Endometrial microvascular endothelial cells (primary cell): Measurements from ENCODE around the gene HOXC5. TPM values are rescaled to one million over a fixed set of nuclear protein-coding genes. Genes with fewer than 3 reads are reported as not detected.

Experiments
- in situ Hi-C: cut with HindIII; loops from 2 replicates; pipeline ENCODE4 v1.10.0; 2017; ENCODE audit warnings: low sequenced_read_pairs, low pct_unique_long_range_greater_than_20kb; ENCODE audit errors: inconsistent ontology term
- total RNA-seq: library from RNA; depleted of rRNA; stranded (reverse); fragments of >200 nt; gene quantifications from one replicate; pipeline ENCODE4 v1.2.3, GENCODE V29; 2015; ENCODE audit errors: inconsistent ontology term

The HOXC5 gene
- total RNA-seq, 1 donor from 2014 or later = not detected

DNA sequence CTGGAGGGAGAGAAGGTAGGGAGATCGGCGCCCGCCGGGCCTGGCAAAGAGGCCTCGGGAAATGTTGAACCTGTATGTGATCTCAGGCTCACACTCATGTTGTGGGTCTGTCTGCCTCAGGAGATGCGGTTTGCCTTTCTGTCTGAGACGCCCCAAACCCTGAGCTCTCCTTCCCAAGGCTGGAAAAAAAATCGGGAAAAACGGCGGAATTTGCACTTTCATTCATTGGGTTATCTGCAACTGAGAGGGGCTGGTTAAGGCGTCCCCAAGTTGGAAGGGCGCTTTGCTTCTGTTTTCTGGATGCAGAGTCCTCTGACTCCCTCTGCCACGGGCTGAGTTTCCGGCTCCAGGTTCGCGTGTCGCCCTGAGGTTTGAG is 37.9 kb upstream of the HOXC5 start:
- in situ Hi-C loops = no loop called here

DNA sequence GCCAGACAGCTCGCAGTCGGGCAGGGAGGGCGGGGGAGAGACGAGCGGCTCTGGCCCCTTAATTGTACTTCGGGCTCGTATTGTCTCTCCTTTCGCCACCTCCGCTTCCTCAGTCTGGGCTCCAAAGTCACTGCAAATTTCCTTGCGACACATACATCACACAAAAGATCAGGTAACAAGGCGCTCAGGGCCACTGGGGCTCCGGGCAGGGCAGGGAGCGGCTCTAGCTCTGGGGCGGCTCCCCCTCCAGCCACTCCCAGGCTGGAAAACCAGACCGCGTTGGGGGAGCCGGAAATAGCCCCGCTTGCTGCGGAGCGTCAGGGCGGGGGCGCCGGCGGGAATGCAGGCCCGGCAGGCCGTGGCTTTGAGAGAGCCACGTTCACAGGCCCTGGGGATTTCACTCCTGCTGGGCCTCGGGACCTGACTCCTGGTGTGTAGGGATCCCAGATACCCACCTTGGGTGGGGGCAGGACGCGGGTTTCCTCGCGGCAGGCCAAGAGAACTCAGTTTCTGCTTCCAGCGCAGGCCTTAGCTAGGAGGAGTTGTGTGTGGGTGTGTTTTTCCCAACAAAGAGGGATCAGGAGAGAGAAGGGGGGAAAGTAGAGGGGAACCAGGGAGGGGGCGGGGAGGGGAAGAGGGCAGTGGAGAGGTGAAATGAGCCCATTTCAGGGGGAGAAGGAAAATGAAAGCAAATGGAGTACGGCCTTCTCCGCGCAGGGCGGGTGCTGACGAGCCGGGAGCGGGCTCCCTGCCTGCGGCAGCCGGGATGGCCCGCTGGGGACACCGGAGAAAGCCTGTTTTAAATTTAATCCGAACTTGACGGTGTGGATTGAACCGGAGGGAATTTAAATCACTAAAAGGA is 37.2 kb upstream of the HOXC5 start:
- in situ Hi-C loops = no loop called here

DNA sequence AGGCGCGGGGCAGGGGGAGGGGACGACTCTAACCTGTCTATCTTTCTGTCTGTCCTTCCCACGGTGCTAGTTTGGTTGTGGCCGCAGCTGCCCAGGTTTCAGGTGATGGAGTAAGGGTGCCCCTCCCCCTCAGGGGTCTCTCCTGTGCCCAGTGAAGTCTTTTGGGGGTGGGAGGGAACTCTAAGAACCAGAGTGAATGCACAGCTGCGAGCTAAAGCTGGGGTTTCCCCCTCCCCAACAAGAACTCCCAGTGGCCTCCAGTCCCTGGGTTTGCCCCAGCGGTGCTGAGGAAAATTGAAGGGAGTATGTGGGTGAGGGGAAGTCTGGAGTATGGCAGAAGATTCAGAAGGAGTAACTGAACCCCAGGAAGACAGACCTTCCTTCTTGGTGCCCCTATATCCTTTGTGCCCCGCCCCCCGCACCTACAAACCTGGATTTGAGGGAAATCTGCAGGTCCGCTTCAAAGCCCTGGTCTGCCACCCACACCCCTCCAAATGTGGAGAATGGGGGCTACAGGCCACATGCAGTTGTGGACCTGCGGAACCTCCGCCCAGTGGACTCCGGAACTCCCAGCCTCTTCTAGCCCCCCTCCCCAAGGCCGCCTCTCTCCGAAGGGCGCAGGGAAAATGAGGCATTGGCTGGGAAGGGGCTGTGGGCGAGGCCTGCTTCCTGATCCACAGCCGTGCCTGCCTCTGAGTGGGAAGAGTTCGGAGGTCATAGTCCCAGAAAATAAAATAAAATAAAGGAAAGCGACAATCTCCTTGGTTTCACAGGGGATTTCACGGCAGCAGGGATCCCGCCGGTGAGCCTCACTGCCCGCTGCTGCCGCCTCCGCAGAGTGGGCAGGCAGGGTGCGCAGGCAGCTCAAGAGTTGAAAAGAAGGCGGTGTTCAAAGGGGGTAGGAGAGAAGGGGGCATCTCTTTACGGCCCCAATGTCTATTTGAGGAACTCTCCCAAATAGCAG is 36.3 kb upstream of the HOXC5 start:
- in situ Hi-C loops = no loop called here

DNA sequence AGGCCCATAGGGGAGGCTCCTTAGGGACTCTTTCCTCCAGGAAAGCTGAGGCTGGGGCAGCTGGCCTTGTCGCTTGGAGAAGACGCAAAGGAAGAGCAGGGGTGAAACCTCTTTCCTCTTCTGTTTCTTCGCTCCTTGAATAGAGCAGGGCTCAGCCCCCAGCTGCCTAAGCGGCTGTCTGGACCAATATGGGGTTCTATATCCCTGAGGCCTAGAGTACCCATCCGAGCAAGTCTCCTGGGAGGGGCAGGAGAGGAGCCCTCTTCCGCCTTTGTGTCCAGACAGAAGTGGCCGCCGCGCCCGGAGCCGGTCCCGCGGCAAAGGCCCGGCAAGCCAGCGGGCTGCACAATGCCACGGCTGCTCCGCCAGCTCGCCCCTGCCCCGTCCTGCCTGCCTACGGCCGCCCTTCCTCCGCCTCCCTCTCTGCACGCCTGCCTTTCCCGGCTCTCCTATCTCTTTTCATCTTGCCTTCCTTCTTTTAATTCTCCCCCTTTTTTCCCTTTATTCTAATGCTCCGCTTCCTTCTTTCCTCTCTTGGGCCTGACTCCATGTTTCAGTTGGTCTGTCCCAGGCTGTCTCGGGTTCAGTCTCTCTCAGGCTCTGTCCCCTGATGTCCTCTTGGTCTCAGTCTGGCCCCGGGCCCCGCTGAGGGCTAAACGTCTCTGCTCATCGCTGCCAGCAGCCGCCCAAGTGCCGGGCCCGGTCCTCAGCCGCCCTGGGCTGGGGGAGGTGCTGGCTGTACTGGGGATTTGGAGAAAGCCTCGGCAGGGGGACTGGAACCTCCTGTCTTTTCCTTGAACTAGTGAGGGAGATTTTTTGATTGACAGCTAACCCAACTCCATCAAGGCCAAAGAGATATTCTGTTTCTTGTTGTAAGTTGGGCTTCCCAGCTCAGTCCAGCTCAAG is 35.4 kb upstream of the HOXC5 start:
- in situ Hi-C loops = no loop called here

DNA sequence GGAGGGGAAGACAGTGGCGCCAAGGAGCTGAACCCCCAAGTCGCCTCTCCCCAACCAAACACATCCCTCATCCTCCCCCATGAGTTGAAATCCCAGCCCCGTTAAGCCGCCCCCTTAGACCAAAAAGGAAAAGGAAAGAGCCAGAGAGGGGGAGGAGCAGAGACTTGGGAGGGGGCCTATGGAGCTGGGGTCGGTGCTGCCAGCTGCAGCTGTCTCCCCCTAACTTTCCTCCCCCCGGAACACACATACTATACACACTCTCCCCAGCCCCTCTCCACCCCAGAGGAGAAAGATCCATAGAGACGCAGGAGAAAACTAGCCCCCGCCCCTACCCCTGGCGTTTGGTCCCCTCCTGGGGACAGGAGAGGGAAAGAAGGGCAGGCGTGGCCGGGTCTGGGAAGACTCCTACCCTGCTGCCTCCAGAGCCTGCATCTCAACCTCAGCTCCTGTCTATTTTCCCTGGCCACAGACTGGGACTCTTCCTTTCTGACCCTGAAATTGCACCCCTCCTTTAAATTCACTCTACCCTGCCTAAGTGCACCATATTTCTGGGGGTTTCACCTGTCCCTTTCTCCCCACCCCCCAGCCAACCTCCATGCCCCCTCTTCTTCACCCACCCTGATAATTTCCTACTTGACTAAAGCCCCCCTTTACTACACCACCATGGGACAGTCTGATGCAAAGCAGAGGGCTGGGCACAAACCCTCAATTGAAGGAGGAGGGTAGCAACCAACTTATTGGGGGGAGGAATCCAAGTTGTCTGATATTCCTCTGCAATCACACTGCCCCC is 34.5 kb upstream of the HOXC5 start:
- in situ Hi-C loops = no loop called here

DNA sequence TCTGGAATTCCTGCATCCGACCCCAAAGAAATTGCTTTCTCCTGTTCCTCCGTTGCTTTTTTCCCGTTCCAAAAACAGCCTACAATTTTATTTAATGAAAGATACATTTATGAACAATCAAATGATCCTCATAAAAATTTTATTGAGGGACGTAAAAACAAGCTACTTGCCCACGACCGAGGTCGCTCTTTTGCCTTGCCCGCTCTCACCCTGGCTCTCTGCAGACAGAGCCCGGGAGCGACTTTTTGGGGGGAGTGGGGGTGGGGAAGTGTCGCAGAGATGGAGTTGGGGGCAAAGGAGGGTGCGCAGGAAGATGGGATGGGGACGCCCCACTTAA is 34.0 kb upstream of the HOXC5 start:
- in situ Hi-C loops = no loop called here

DNA sequence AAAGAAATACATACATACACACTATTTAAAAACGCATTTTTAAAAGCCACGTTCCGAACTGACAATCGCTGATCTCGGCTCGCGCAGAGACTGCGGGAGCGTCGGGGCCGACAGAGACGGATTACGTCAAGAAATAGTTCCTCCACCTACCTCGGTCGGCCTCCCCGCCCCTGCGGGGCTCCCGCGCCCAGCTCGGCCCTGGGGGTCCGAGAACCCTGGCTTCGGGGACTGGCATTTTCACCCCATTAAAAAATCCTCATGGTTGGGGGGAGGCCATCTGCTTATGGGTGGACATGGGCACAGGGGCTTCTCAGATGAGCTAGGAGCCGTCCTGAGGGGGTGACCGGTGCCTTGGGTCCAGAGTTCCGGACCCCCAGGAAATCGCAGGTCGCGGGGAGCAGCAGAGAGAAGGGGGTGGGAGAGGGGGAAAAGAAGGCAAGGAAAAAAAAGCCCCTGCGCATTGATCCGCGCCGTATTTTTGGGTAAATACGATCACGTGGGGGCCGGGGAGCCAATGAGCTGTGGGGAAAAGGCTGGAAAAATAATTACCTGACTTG is 33.2 kb upstream of the HOXC5 start:
- in situ Hi-C loops = loop anchor here (25.0 kb wide), 1 partner anchor 213 kb away; no protein-coding TSS in a partner anchor

DNA sequence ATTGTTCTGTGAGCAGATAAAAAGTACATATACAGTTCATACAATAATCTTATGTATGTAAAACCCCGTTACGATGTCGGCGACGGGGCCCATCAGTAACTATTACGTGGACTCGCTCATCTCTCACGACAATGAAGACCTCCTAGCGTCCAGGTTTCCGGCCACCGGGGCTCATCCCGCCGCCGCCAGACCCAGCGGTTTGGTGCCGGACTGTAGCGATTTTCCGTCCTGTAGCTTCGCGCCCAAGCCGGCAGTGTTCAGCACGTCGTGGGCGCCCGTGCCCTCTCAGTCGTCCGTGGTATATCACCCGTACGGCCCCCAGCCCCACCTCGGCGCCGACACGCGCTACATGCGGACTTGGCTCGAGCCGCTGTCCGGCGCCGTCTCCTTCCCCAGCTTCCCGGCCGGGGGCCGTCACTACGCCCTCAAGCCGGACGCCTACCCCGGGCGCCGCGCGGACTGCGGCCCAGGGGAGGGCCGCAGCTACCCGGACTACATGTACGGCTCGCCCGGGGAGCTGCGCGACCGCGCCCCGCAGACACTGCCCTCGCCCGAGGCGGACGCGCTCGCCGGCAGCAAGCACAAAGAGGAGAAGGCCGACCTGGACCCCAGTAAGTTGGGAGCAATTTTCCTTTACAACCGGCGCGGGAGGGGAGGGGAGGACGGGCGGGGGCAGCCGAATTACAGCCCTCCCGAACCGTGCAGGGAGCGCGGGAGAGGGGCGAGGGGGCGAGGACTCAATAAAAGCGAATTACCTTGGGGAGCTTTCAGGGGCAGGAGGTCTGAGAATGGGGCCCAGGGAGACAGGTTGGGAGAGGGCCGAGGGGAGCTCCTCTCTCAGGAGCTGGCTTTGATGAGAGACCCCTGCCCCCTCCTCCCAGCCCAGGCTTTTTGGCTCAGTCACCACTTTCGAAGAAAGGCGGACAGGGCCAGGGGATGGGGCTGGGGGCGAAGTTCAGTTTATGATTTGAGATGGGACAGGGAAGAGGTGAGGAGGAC is 32.4 kb upstream of the HOXC5 start, which contains the start of gene HOXC9:
TSS of gene HOXC9 (plus strand) at position 46 of the 999 bp plus-strand sequence. CDS start at position 74, 28 bp downstream.
- in situ Hi-C loops = loop anchor here (25.0 kb wide), 1 partner anchor 212 kb away; no protein-coding TSS in a partner anchor

DNA sequence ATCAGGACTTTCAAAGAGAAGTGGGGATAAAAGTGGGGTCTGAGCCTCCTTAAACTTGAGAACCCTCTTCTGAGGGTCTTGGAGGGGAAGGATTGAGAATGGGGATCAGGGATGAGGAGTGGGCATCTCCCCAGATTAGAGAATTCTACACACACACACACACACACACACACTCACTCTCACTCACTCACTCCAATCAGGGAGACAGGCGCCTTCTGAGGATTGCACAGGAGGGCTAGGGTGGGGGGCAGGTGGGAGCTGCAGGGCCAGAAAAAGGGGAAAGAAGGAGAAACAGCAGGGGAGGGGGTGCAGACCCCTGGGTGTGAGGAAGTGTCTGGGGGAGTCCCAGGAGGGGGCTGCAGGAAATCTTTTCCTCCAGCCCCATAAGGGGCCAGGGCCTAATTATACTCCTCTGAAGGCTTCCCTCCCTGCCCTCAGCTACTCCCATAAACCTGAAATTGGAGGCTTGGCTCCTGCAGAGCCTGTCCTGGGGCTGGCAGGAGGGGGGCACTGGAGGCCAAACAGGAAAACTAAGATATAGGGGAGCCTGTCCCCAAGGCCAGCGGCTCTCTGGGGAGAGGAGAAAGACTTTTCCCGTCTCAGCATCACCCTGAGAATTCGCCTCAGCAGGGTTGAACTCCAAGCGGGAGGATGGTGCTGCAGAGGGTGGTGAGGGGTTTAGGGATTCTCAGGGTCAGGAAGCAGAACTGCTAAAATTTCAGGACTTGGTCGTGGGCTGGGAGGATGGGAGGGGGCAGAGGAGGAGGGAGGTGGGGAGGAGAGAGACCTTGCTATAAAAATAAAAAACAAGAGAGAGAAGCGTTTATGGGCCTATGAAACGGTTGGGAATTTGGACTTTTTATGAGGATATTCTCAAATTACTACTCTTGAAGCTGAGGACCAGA is 31.3 kb upstream of the HOXC5 start:
- in situ Hi-C loops = loop anchor here (25.0 kb wide), 1 partner anchor 211 kb away; no protein-coding TSS in a partner anchor

DNA sequence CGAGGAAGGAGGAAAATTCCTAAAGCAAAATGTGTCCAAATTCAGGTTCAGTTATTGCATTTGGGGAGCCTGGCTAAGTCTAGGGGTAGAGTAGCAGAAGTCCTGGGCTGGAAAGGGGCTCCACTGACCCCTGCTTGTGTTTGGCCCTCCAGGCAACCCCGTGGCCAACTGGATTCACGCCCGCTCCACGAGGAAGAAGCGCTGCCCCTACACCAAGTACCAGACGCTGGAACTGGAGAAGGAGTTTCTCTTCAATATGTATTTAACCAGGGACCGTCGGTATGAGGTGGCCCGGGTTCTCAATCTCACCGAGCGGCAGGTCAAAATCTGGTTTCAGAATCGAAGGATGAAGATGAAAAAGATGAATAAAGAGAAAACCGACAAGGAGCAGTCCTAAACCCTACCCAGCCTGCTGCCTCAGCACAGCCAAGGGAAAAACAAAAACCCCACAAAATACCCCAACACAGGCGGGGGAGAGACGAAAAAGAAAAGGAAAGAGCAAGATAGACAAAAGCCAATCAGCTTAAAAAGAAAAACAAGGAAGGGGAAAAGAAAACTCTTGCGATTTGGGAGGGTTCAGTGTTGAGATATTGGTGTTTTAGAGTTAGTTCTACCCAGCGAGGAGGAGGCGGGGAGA is 30.5 kb upstream of the HOXC5 start:
- in situ Hi-C loops = loop anchor here (25.0 kb wide), 1 partner anchor 210 kb away; no protein-coding TSS in a partner anchor

DNA sequence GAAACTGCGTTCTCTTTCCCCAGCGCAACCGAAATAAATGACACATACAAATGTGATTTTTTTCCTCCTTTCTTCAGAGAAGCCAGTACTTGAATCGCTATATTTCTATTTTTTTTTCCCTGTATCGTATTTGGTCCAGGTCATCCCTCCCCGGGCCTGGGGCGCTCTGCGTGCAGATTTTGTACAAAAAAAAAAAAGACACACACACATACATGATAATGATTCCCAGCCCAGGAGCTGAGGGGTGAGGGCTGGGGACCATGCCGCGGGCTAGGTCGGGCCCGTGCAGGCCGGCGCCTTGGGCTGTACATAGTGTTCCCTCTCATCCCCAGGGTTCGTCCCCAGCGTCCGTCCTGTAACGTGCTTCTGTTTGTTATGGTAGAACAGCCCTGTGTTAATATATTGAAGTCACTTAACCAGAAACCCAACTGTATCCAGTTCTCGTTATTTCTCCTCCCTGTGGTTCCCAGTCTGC is 29.9 kb upstream of the HOXC5 start:
- in situ Hi-C loops = loop anchor here (25.0 kb wide), 1 partner anchor 209 kb away; no protein-coding TSS in a partner anchor

DNA sequence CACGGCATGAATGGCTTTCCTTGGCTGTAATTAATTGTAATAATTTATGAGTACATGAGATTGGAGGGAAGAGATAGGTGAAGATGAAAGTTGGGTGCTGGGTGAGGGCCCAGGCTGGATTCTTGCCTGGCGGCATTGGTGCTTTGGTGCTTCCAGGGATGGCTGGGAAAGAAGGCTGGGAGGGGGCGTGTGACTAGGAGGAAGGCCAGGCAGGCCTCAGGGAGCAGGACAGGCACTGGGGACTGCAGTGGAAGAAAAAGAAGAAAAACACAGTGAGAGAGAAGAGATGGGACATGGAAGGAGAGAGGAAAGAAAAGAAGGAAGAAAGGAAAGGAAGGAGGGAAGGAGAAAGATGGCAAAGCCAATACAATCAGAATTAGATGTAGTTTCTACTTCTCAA is 29.2 kb upstream of the HOXC5 start:
- in situ Hi-C loops = loop anchor here (25.0 kb wide), 1 partner anchor 209 kb away; no protein-coding TSS in a partner anchor

DNA sequence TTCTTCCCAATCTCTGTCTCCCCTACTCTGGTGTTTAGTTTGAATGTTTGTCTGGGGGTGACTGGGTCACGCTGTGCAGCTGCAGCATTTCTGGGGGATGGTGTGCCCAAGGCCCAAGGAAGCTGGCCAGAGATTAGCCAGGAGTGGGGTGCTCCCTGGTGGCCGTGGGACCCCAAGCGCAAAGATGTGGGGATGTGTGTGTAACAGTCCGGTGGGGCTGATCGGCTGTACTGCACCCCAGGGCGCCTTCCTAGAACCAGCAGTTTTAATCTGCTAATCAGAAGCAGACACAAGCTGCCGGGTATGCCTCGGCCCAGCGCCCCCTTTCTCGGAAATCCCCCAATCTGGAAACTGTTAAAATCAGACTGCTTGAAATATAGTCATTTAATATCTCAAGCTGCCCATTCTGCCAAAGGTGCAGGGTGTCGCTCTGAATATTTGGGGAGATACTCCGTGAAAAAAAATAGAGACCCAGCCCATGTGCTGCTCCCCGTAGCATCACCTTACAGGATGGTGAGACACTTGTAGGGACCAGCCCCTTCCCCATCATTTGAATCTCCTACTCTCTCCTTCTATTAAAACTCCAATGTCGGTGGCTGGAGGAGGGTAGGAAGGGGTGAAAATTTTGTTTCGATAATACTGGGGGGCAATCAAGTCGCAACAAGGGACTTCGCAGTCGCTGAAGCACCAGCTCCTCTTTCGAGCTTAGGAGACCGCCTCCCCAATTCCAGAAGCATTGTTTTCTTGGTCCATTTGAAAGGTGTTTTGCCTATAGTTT is 28.6 kb upstream of the HOXC5 start:
- in situ Hi-C loops = loop anchor here (25.0 kb wide), 1 partner anchor 208 kb away; no protein-coding TSS in a partner anchor
